22Rv1 (cell line): ENCODE measurements around the gene LRRC15.

Experiments used
- ZFX ChIP-seq: fragments of 450-650 bp; IDR thresholded peaks from 2 replicates; pipeline ENCODE4 v1.6.1; 2017; ENCODE audit warnings: antibody characterized with exemption, borderline replicate concordance
- TF ChIP-seq, protein P1 (sequence below): fragments of 450-650 bp; IDR thresholded peaks from 2 replicates; pipeline ENCODE4 v1.5.1; 2017; ENCODE audit warnings: mild to moderate bottlenecking

DNA sequence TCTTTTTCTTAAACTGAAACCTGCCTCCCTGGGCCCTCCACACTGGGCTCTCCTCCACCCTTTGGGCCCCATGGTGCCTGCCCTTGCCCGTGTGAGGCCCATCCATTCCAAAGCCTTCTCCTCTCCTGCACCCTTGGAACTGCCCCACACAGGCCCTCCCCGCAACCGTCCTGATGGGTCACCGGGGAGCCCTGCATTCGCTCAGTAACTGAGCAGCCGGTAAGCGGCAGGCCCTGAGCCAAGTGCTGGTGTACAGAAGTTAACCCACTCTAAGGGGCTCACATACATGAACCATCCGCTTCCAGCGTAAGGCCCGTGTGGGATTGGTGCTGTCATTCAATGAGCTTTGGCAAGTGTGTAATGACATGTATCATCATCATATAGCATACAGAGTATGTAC, 5.4 kb upstream of the LRRC15 start:
- TF ChIP-seq, protein P1, sequence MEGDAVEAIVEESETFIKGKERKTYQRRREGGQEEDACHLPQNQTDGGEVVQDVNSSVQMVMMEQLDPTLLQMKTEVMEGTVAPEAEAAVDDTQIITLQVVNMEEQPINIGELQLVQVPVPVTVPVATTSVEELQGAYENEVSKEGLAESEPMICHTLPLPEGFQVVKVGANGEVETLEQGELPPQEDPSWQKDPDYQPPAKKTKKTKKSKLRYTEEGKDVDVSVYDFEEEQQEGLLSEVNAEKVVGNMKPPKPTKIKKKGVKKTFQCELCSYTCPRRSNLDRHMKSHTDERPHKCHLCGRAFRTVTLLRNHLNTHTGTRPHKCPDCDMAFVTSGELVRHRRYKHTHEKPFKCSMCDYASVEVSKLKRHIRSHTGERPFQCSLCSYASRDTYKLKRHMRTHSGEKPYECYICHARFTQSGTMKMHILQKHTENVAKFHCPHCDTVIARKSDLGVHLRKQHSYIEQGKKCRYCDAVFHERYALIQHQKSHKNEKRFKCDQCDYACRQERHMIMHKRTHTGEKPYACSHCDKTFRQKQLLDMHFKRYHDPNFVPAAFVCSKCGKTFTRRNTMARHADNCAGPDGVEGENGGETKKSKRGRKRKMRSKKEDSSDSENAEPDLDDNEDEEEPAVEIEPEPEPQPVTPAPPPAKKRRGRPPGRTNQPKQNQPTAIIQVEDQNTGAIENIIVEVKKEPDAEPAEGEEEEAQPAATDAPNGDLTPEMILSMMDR = no peak
- TF ChIP-seq ZFX = no peak
